Stimulated activated memory B cell treated with anti-CD40 and anti-IgM and Interleukin-4, amounts not matched to agents 10 μg/mL and 1 μg/mL and 100 μg/mL, for 72 hours (primary cell): ENCODE data around the gene SDK1.
"Not testable (repeated sequence)": the region's sequence is repeated elsewhere in the genome, so short reads cannot be mapped to it uniquely, and the experiment has no call there.

Experiments used
- ATAC-seq: fragments of 150-1000 bp; cut with Tn5 transposase; 2 replicates; pipeline ENCODE4 v1.10.0; 2021
- H3K27ac Mint-ChIP-seq: one replicate; pipeline ENCODE4 v1.8.0; 2022; ENCODE audit warnings: mild to moderate bottlenecking, mixed read lengths
- H3K27me3 Mint-ChIP-seq: one replicate; pipeline ENCODE4 v1.8.0; 2022; ENCODE audit warnings: mixed read lengths
- H3K36me3 Mint-ChIP-seq: one replicate; pipeline ENCODE4 v1.8.0; 2022; ENCODE audit warnings: mixed read lengths
- H3K4me1 Mint-ChIP-seq: one replicate; pipeline ENCODE4 v1.8.0; 2022; ENCODE audit warnings: mixed read lengths
- H3K4me3 Mint-ChIP-seq: one replicate; pipeline ENCODE4 v1.8.0; 2022; ENCODE audit warnings: mild to moderate bottlenecking, moderate library complexity, mixed read lengths
- H3K9me3 Mint-ChIP-seq: one replicate; pipeline ENCODE4 v1.8.0; 2022; ENCODE audit warnings: mixed read lengths

Gene SDK1

DNA sequence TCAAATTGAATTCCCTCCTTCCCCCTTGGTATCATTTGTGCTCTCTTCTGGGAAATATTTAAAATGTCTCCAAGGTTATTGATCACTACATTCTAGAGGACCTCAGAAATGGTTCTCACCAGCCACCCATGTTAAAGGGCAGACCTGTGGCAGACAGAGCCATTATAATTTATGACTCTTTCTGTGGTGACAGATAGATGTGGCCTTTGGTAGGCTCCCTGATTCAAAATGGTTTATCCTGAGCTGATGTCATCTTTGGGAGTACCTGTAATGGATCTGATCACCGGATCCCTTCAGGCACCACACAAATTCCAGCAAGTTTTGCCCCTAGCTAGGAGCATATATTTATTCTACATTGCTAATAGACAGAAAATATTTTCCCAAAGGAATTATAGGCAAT, 267.5 kb downstream of the SDK1 start:
- Mint-ChIP-seq H3K27me3 (peaks cover 13% of the 10 kb centered on the region), H3K27ac (no peak overlapping the region), H3K4me1 (peaks cover 7% of the 10 kb centered on the region), H3K36me3 (no peaks in the 10 kb centered on the region), H3K9me3 (peaks cover 3% of the 10 kb centered on the region), H3K4me3 (no peak overlapping the region)
- ATAC-seq: no peak

GRCh38 chr7:3569643-3570042, 268.6 kb downstream of the SDK1 start:
- no peak overlapping the region for H3K4me3 Mint-ChIP-seq
- H3K27me3 Mint-ChIP-seq: peaks cover 20% of the 10 kb centered on the region
- no peak overlapping the region for H3K27ac Mint-ChIP-seq
- peaks cover 3% of the 10 kb centered on the region for H3K9me3 Mint-ChIP-seq
- ATAC-seq: no peak
- no peaks in the 10 kb centered on the region for H3K36me3 Mint-ChIP-seq
- H3K4me1 Mint-ChIP-seq: peaks cover 5% of the 10 kb centered on the region

GRCh38 chr7:3573151-3573550, 272.1 kb downstream of the SDK1 start:
- Mint-ChIP-seq H3K9me3 (peaks cover 12% of the 10 kb centered on the region), H3K4me3 (no peak overlapping the region), H3K36me3 (no peaks in the 10 kb centered on the region), H3K4me1 (no peaks in the 10 kb centered on the region), H3K27ac (no peak overlapping the region), H3K27me3 (peaks cover 25% of the 10 kb centered on the region)
- no peak for ATAC-seq

GRCh38 chr7:3574386-3574785, 273.3 kb downstream of the SDK1 start:
- H3K4me1 Mint-ChIP-seq: no peaks in the 10 kb centered on the region
- H3K27me3 Mint-ChIP-seq: peaks cover 25% of the 10 kb centered on the region
- H3K27ac Mint-ChIP-seq: no peak overlapping the region
- H3K4me3 Mint-ChIP-seq: no peak overlapping the region
- H3K9me3 Mint-ChIP-seq: peaks cover 12% of the 10 kb centered on the region
- ATAC-seq: no peak
- no peaks in the 10 kb centered on the region for H3K36me3 Mint-ChIP-seq

DNA sequence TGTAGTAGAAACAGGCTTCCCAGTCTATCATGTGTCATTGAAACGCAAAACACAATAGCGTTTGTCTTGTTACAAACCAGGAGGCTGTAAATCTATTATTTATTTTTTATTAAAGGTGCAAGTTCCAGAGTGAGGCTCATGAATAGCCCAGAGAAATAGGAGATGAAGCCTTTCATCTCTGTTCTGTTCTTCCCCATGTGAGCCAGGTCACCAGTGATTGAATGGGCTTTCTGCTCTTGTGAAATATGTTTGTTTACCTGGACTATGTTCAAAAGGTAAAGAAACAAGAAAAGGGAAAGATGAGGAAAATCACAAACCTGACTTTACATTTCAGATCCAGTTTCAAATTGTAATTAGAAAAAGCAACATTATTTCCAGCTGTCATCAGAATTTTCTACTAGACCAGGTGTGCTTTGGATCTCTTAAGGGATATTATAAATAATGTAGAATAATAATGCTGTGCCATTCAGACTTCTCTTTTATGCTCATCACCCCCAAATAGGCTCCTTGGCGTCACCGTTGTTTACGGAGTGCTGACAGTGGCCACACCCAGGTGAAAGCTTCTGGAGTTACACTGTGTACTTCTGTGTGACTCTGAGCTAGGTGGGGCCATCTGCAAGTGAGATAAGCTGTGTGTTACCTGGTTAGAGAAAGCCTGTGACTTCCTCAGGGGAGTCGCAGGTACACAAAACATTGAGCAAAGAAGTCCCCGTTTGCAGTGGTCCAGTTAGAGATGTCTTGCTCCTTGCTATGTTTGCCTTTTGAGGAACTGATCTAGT, 274.9 kb downstream of the SDK1 start:
- H3K4me3 Mint-ChIP-seq: no peak overlapping the region
- H3K27me3 Mint-ChIP-seq: peaks cover 25% of the 10 kb centered on the region
- no peaks in the 10 kb centered on the region for H3K36me3 Mint-ChIP-seq
- peaks cover 18% of the 10 kb centered on the region for H3K9me3 Mint-ChIP-seq
- ATAC-seq: no peak
- no peak overlapping the region for H3K27ac Mint-ChIP-seq
- H3K4me1 Mint-ChIP-seq: no peaks in the 10 kb centered on the region

DNA sequence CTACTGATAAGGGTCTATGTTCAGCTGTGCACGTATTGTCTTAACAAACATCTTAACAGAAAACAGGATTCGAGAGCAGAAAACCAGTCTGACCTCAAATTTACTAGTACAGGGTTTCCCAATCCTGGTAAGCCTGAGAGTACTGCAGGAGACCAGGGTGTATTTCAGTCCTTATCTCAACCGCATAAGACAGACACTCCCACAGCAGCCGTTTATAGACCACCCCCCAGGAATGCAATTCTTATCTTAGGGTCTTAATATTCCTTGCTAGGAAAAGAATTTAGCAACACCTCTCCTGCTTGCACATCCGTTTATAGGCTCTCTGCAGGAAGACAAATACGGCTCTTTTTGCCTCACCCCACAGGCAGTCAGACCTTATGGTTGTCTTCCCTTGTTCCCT, 277.3 kb downstream of the SDK1 start:
- H3K36me3 Mint-ChIP-seq: no peaks in the 10 kb centered on the region
- H3K4me1 Mint-ChIP-seq: no peaks in the 10 kb centered on the region
- no peak overlapping the region for H3K4me3 Mint-ChIP-seq
- peaks cover 12% of the 10 kb centered on the region for H3K27me3 Mint-ChIP-seq
- H3K9me3 Mint-ChIP-seq: peaks cover 15% of the 10 kb centered on the region
- H3K27ac Mint-ChIP-seq: no peak overlapping the region
- no peak for ATAC-seq

GRCh38 chr7:3579638-3580219, 278.7 kb downstream of the SDK1 start:
- no peak overlapping the region for H3K27ac Mint-ChIP-seq
- H3K4me3 Mint-ChIP-seq: no peak overlapping the region
- peaks cover 3% of the 10 kb centered on the region for H3K27me3 Mint-ChIP-seq
- no peaks in the 10 kb centered on the region for H3K36me3 Mint-ChIP-seq
- peaks cover 15% of the 10 kb centered on the region for H3K9me3 Mint-ChIP-seq
- H3K4me1 Mint-ChIP-seq: no peaks in the 10 kb centered on the region
- no peak for ATAC-seq

GRCh38 chr7:3582145-3582544, 281.1 kb downstream of the SDK1 start:
- H3K4me1 Mint-ChIP-seq, ATAC-seq, H3K36me3 Mint-ChIP-seq, H3K27ac Mint-ChIP-seq, H3K4me3 Mint-ChIP-seq, H3K27me3 Mint-ChIP-seq: not testable (repeated sequence)
- peaks cover 12% of the 10 kb centered on the region for H3K9me3 Mint-ChIP-seq

- no peaks in the 10 kb centered on the region for H3K4me1 Mint-ChIP-seq
- no peaks in the 10 kb centered on the region for H3K36me3 Mint-ChIP-seq
- ATAC-seq: no peak
- H3K4me3 Mint-ChIP-seq: no peak overlapping the region
- no peak overlapping the region for H3K27ac Mint-ChIP-seq
- H3K27me3 Mint-ChIP-seq: no peaks in the 10 kb centered on the region
- peaks cover 3% of the 10 kb centered on the region for H3K9me3 Mint-ChIP-seq
Measured at GRCh38 chr7:3585826-3586225, 284.8 kb downstream of the SDK1 start.

DNA sequence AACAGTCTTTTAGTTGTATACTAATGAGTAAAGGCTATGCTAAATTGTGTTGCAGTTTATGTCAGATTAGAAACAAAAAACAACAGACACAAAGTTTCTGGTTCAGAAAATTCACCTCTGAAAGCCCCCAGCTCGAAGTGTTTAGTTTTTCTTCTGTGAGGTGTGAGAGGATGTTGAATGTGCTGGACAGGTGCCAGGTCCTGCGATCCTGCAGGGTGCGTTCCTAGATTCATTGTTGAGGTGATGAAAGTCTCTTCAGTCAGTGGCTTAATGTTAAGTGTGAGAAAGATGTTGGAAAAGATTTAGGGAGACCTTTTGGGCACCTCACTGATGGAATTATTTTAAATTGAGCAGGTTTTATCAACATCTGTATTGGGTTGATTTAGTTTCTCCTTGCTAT, 287.3 kb downstream of the SDK1 start:
- Mint-ChIP-seq H3K27me3 (no peaks in the 10 kb centered on the region), H3K4me3 (no peak overlapping the region), H3K9me3 (peaks cover 3% of the 10 kb centered on the region), H3K27ac (no peak overlapping the region), H3K4me1 (peaks cover 9% of the 10 kb centered on the region), H3K36me3 (no peaks in the 10 kb centered on the region)
- ATAC-seq: no peak

GRCh38 chr7:3589752-3590151, 288.7 kb downstream of the SDK1 start:
- Mint-ChIP-seq H3K27me3 (no peaks in the 10 kb centered on the region), H3K4me3 (no peak overlapping the region), H3K36me3 (no peaks in the 10 kb centered on the region), H3K9me3 (peaks cover 3% of the 10 kb centered on the region), H3K27ac (no peak overlapping the region), H3K4me1 (peaks cover 19% of the 10 kb centered on the region)
- no peak for ATAC-seq

DNA sequence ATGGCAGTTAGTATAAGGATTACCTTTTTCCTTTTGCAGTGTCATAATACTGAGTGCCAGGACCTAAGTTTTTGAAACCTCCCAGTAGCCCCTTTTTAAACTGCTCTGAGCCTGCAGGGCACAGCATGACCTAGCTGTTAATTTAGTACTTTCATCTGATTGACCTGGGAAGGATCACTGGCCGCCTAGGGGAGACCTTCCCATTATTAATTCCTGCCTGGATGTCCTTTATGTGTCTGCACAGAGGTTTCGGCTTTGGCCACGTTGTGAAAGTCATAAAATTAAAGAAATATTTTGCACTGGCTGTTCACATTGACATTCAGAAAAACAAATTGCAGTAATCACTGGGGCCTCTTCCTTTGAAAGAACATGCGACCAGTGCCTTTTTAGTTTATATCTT, 290.2 kb downstream of the SDK1 start:
- Mint-ChIP-seq H3K4me3 (no peak overlapping the region), H3K9me3 (peaks cover 5% of the 10 kb centered on the region), H3K36me3 (no peaks in the 10 kb centered on the region), H3K4me1 (peaks cover 21% of the 10 kb centered on the region), H3K27me3 (no peaks in the 10 kb centered on the region), H3K27ac (no peak overlapping the region)
- ATAC-seq: no peak

DNA sequence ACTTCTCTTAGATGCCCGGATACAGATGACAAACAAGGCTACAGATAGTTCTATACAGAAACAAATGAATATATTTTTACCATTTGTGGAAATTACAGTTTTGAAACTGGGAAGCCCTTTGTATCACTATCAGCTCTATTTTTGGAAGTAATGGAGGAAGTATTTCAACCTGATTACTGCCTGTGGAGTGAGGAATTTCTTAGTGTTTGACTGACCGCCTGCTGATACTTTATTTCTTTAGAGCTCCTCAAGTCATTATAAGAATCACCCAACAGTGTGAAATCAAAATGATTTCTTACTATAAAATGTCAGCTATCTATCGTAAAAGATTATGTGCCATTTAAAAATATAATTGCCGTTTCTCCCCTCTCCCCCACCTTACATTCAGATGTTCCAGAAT, 290.9 kb downstream of the SDK1 start:
- Mint-ChIP-seq H3K27me3 (no peaks in the 10 kb centered on the region), H3K9me3 (peaks cover 9% of the 10 kb centered on the region)

DNA sequence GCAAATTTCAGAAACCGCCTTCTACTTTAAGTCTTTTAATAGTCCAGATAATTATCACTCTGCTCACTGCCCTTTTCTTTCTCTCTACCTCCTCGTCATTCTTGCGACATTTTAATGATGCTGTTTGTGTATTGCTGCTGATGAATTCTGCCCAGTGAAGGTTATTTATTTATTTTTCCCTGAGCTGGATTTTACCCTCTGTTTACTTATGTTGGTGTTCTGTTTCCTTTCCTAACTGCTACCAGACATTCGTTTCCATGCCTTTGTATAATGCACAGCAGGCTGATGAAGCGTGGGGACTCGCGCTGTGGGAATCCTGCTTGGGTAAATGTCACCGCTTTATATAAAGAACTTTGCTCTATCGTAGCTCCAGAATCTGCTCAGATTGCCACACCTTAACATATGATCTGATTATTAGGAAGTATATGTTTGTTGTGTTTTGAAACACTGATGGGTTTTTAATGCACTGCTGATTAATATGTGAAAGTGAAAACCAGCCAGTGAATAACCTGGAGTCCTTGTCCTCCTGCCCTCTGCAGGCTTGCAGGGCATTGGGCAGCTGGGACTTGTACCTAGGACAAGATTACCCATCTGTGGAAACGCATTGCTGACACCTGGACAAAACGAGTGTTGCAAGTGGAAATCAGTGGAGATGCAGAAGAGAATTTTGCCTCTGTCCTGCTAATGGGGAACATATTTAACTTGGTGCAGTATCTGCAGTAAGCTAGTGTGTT, 291.5 kb downstream of the SDK1 start:
- Mint-ChIP-seq H3K9me3 (peaks cover 9% of the 10 kb centered on the region), H3K4me3 (no peak overlapping the region), H3K27ac (no peak overlapping the region), H3K4me1 (peaks cover 34% of the 10 kb centered on the region), H3K27me3 (no peaks in the 10 kb centered on the region), H3K36me3 (no peaks in the 10 kb centered on the region)
- ATAC-seq: no peak

More for the DNA sequence above, 290.9 kb downstream of the SDK1 start:
- H3K27ac Mint-ChIP-seq: no peak overlapping the region
- H3K4me3 Mint-ChIP-seq: no peak overlapping the region
- peaks cover 28% of the 10 kb centered on the region for H3K4me1 Mint-ChIP-seq
- ATAC-seq: no peak
- H3K36me3 Mint-ChIP-seq: no peaks in the 10 kb centered on the region

DNA sequence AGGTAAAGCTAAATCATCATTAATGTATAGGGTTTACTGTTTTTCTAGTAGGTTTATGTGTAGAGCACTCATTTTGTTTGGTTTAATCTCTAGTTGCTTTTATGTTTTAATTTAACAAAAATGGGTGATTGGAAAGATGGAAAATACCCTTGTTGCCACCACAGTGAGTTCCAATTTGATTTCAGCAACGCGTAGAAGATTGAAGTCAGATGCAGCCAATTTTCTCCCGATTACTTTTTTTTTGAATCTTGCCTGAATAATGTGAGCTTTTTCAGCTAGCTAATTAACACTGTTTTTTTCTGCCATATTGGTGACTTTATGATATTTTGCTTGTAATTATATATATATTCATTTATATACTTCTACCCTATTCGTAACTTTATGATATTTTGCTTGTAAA, 293.8 kb downstream of the SDK1 start:
- no peak overlapping the region for H3K4me3 Mint-ChIP-seq
- H3K36me3 Mint-ChIP-seq: no peaks in the 10 kb centered on the region
- peaks cover 12% of the 10 kb centered on the region for H3K9me3 Mint-ChIP-seq
- no peak overlapping the region for H3K27ac Mint-ChIP-seq
- H3K27me3 Mint-ChIP-seq: no peaks in the 10 kb centered on the region
- ATAC-seq: no peak
- H3K4me1 Mint-ChIP-seq: peaks cover 52% of the 10 kb centered on the region

- peaks cover 38% of the 10 kb centered on the region for H3K4me1 Mint-ChIP-seq
- no peak for ATAC-seq
- H3K27ac Mint-ChIP-seq: no peak overlapping the region
- peaks cover 12% of the 10 kb centered on the region for H3K9me3 Mint-ChIP-seq
- no peak overlapping the region for H3K4me3 Mint-ChIP-seq
- no peaks in the 10 kb centered on the region for H3K36me3 Mint-ChIP-seq
- H3K27me3 Mint-ChIP-seq: no peaks in the 10 kb centered on the region
Measured at GRCh38 chr7:3598854-3599253, 297.8 kb downstream of the SDK1 start.
